Measurements from ENCODE around the gene HES6.

- TF ChIP-seq CTCF (IDR thresholded peaks at IDR 0.05): peak; percentile 23 to 62 (median 36)
- TF ChIP-seq POLR2A (IDR thresholded peaks at IDR 0.05): no peak
Measured at GRCh38 chr2:238288650-238289573, 49.1 kb upstream of the HES6 start.

Data from testis (tissue), 2 donors.